ENCODE measurements around the gene SCLY.

GRCh38 chr2:238084761-238085160, 24.0 kb downstream of the SCLY start:
- TF ChIP-seq CTCF (IDR thresholded peaks at IDR 0.05; ENCODE audit: control extremely low read depth in 1 of 3, insufficient read depth in 1 of 3, low read depth in 1 of 3, low read length in 3 of 3) (no peak), YY1 (IDR thresholded peaks at IDR 0.05; ENCODE audit: low read depth, low read length) (no peak), CEBPB (IDR thresholded peaks at IDR 0.05; ENCODE audit: low read depth, low read length) (no peak), TAF1 (IDR thresholded peaks at IDR 0.05; ENCODE audit: low read depth, low read length) (no peak), SIN3A (conservative IDR thresholded peaks at IDR 0.05 in 1 of 2, IDR thresholded peaks at IDR 0.05 in 1 of 2; ENCODE audit: low read depth in 1 of 2, low read length in 2 of 2) (no peak), EP300 (IDR thresholded peaks at IDR 0.05; ENCODE audit: borderline replicate concordance in 1 of 2, low read depth in 2 of 2, low read length in 2 of 2) (no peak), ATF3 (IDR thresholded peaks at IDR 0.05; ENCODE audit: insufficient read depth, low read depth, low read length) (no peak), USF2 (IDR thresholded peaks at IDR 0.05; ENCODE audit: low read length) (no peak), CBX8 (IDR thresholded peaks at IDR 0.05; ENCODE audit: borderline replicate concordance, low read depth, low read length) (no peak), JUN (IDR thresholded peaks at IDR 0.05; ENCODE audit: low read depth, low read length) (no peak), TEAD4 (IDR thresholded peaks at IDR 0.05; ENCODE audit: low read depth, low read length) (no peak), CHD2 (IDR thresholded peaks at IDR 0.05; ENCODE audit: low read length) (no peak)
